GM12865 (cell line): Measurements from ENCODE around the gene PDE3A.

Source experiments
- DNase-seq: peaks from one replicate; pipeline ENCODE4 v3.0.0; 2010; ENCODE audit warnings: low read depth
- H3K4me3 ChIP-seq: 2 replicates; pipeline ENCODE4 v1.5.1; 2011; ENCODE audit warnings: mild to moderate bottlenecking, low read depth, low read length, control low read depth
- CTCF ChIP-seq: IDR thresholded peaks from 2 replicates; pipeline ENCODE4 v1.5.1; 2011; ENCODE audit warnings: low read length, control low read depth, low read depth, inconsistent platforms; ENCODE audit not compliant: insufficient read depth; ENCODE audit errors: missing control alignments

PDE3A gene

GRCh38 chr12:20443255-20443654 is 74.9 kb downstream of the PDE3A start:
- DNase-seq = no peak
- TF ChIP-seq CTCF = no peak
- H3K4me3 ChIP-seq = no peak overlapping the region

GRCh38 chr12:20443792-20444191 is 75.5 kb downstream of the PDE3A start:
- no peak overlapping the region for H3K4me3 ChIP-seq
- DNase-seq = no peak
- no peak for TF ChIP-seq CTCF

- TF ChIP-seq CTCF = no peak
- no peak for DNase-seq
- no peak overlapping the region for H3K4me3 ChIP-seq
These were observed 76.3 kb downstream of the PDE3A start for GRCh38 chr12:20444595-20445170.

- H3K4me3 ChIP-seq = no peak overlapping the region
- DNase-seq = no peak
- no peak for TF ChIP-seq CTCF
These were observed 77.3 kb downstream of the PDE3A start for GRCh38 chr12:20445687-20446086.

GRCh38 chr12:20446836-20447235 is 78.5 kb downstream of the PDE3A start:
- TF ChIP-seq CTCF = no peak
- no peak overlapping the region for H3K4me3 ChIP-seq
- DNase-seq = no peak

- no peak for TF ChIP-seq CTCF
- H3K4me3 ChIP-seq = no peak overlapping the region
- no peak for DNase-seq
These were observed 80.4 kb downstream of the PDE3A start for GRCh38 chr12:20448781-20449180.

GRCh38 chr12:20450591-20451180 is 82.3 kb downstream of the PDE3A start:
- no peak for TF ChIP-seq CTCF
- no peak overlapping the region for H3K4me3 ChIP-seq
- DNase-seq = no peak
